Measurements from ENCODE around the gene MAMSTR.

The MAMSTR gene

GRCh38 chr19:48745208-48745995, 25.9 kb upstream of the MAMSTR start:
- DNase-seq: peak; percentile 37 to 49

GRCh38 chr19:48742096-48742495, 22.6 kb upstream of the MAMSTR start:
- DNase-seq: no peak

GRCh38 chr19:48741129-48741999, 21.8 kb upstream of the MAMSTR start:
- peak in 1 of 2 donors; percentile 54 for DNase-seq

GRCh38 chr19:48740164-48740972, 20.8 kb upstream of the MAMSTR start, which contains the start of gene RASIP1:
Gene RASIP1 (minus strand): TSS chr19:48740610. CDS start chr19:48740282, 328 bp downstream.
- no peak for DNase-seq

GRCh38 chr19:48739404-48740163, 20.1 kb upstream of the MAMSTR start:
- no peak for DNase-seq

- peak; percentile 95 to 99 for DNase-seq
These were observed 19.3 kb upstream of the MAMSTR start for GRCh38 chr19:48738557-48739403.

GRCh38 chr19:48737360-48737998, 18.0 kb upstream of the MAMSTR start:
- DNase-seq: no peak

GRCh38 chr19:48735031-48735615, 15.6 kb upstream of the MAMSTR start:
- DNase-seq: no peak

GRCh38 chr19:48734625-48735024, 15.1 kb upstream of the MAMSTR start:
- no peak for DNase-seq

- no peak for DNase-seq
These were observed 11.9 kb upstream of the MAMSTR start for GRCh38 chr19:48731452-48731851.

GRCh38 chr19:48728911-48729664, 9.6 kb upstream of the MAMSTR start:
- DNase-seq: no peak

- no peak for DNase-seq
These were observed 7.0 kb upstream of the MAMSTR start for GRCh38 chr19:48726556-48726955.

GRCh38 chr19:48724796-48725753, 5.5 kb upstream of the MAMSTR start:
- DNase-seq: no peak

- DNase-seq: no peak
These were observed 2.7 kb upstream of the MAMSTR start for GRCh38 chr19:48722196-48722708.

- peak; percentile 82 to 86 for DNase-seq
These were observed 1.2 kb upstream of the MAMSTR start for GRCh38 chr19:48720613-48721296.

GRCh38 chr19:48720251-48720612, 707 bp upstream of the MAMSTR start:
- no peak for DNase-seq

- no peak for DNase-seq
These were observed 754 bp downstream of the MAMSTR start for GRCh38 chr19:48718711-48719231.
